MM.1S (cell line): ENCODE results near the gene PA2G4.

Source experiments
- EZH2phosphoT487 ChIP-seq: fragments of 300-600 bp; sonication (generic); IDR thresholded peaks from 2 replicates; pipeline ENCODE4 v1.6.1; 2018; ENCODE audit warnings: antibody characterized with exemption, low read length
- TF ChIP-seq, protein P1 (sequence below): fragments of 300-600 bp; sonication (generic); IDR thresholded peaks from 2 replicates; pipeline ENCODE4 v1.5.1; 2016; ENCODE audit warnings: antibody characterized with exemption, low read length, mixed read lengths

GRCh38 chr12:56126732-56127239 lies 22.4 kb downstream of the PA2G4 start:
- TF ChIP-seq, protein P1, sequence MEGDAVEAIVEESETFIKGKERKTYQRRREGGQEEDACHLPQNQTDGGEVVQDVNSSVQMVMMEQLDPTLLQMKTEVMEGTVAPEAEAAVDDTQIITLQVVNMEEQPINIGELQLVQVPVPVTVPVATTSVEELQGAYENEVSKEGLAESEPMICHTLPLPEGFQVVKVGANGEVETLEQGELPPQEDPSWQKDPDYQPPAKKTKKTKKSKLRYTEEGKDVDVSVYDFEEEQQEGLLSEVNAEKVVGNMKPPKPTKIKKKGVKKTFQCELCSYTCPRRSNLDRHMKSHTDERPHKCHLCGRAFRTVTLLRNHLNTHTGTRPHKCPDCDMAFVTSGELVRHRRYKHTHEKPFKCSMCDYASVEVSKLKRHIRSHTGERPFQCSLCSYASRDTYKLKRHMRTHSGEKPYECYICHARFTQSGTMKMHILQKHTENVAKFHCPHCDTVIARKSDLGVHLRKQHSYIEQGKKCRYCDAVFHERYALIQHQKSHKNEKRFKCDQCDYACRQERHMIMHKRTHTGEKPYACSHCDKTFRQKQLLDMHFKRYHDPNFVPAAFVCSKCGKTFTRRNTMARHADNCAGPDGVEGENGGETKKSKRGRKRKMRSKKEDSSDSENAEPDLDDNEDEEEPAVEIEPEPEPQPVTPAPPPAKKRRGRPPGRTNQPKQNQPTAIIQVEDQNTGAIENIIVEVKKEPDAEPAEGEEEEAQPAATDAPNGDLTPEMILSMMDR: no peak
- TF ChIP-seq EZH2phosphoT487: no peak
